Left cardiac atrium (tissue), 4 donors: ENCODE results near the gene FGFR1OP2. TPM values are rescaled to one million over a fixed set of nuclear protein-coding genes. Genes with fewer than 3 reads are reported as not detected.

Source experiments
- ATAC-seq, 2 donors: fragments of 200-7000 bp; cut with Tn5 transposase; one replicate each; pipeline ENCODE4 v1.9.1; 2020; ENCODE audit warnings: mild to moderate bottlenecking in 2 of 2, moderate library complexity in 2 of 2
- DNase-seq: peaks from one replicate; pipeline ENCODE4 v3.0.0-alpha.2; 2020
- intact Hi-C, 2 donors: fragments of 100-400 bp; cut with DNase I; formaldehyde crosslinking; loops; one replicate each; pipeline versions ENCODE4 v1.14.1 to v1.15.1; 2022 to 2023
- total RNA-seq, 2 donors: library from RNA; stranded (reverse); fragmentation: NEBNext Ultra II Directional; extraction: Animal tissue kit (Norgen Biotek cat#: 25700); gene quantifications; one replicate each; pipeline ENCODE4 v1.2.1, GENCODE V29; 2021
- donor health status: DM: no; HTN: yes; CAD: no.
- donor health status: DM: no; HTN: yes; CAD: no; lungs with severe emphysema.
- donor health status: DM: yes; HTN: yes; CAD: no.
- donor health status: Dilated cardiomyopathy.

Gene FGFR1OP2
- total RNA-seq, 2 donors from 2014 or later: 36.3 to 41.1 TPM

- no peak for ATAC-seq
These were observed 57.4 kb downstream of the FGFR1OP2 start for GRCh38 chr12:26995706-26996105.

DNA sequence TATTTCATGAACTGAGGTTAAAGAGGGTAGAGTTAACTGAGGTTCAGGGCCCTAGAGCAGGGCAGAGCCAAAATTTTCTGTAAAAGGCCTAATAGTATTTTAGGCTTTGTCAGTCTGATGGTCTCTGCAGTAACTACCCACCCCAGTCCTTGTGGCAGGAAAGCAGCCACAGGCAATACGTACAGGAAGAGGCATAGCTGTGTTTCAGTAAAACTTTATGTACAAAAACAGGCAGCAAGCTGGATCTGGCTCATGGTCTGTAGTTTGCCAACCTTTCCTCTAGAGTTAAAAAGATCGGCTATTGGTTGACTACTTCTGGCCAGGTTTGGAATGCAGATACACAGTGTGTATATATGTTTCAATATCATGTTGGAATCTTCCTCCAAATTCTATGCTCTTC lies 58.7 kb downstream of the FGFR1OP2 start:
- ATAC-seq: no peak
- no peak for DNase-seq
- intact Hi-C loops: no loop called here

More at GRCh38 chr12:26995706-26996105, 57.4 kb downstream of the FGFR1OP2 start:
- intact Hi-C loops: no loop called here
- no peak for DNase-seq

- DNase-seq: no peak
- ATAC-seq: no peak
- intact Hi-C loops: no loop called here
These were observed 62.7 kb downstream of the FGFR1OP2 start for GRCh38 chr12:27000961-27001360.

- DNase-seq: no peak
- ATAC-seq: no peak
- intact Hi-C loops: no loop called here
These were observed 63.4 kb downstream of the FGFR1OP2 start for GRCh38 chr12:27001663-27002062.

- DNase-seq (no peak), ATAC-seq (no peak)
- intact Hi-C loops: no loop called here
These were observed 63.9 kb downstream of the FGFR1OP2 start for GRCh38 chr12:27002141-27002540.

- no peak for ATAC-seq
- DNase-seq: no peak
- intact Hi-C loops: no loop called here
These were observed 65.4 kb downstream of the FGFR1OP2 start for GRCh38 chr12:27003421-27004381.

DNA sequence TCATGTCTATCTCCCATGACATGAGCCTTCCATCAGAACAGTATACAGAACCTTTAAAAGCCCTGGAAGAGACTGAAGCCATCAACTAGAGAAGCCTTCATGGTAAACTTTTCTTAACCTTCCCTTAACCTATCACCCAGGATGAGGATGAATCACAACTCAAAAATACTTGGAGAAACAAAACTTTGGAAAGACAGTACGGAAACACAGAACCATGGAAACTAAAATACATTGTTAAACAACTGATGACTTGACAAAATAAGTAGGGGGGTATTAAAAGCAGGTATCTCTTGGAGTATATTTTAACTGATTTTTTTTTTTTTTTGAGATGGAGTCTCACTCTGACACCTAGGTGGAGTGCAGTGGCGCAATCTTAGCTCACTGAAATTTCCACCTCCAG lies 67.2 kb downstream of the FGFR1OP2 start:
- DNase-seq (no peak), ATAC-seq (peak in 1 of 2 donors; percentile 58)
- intact Hi-C loops: no loop called here

DNA sequence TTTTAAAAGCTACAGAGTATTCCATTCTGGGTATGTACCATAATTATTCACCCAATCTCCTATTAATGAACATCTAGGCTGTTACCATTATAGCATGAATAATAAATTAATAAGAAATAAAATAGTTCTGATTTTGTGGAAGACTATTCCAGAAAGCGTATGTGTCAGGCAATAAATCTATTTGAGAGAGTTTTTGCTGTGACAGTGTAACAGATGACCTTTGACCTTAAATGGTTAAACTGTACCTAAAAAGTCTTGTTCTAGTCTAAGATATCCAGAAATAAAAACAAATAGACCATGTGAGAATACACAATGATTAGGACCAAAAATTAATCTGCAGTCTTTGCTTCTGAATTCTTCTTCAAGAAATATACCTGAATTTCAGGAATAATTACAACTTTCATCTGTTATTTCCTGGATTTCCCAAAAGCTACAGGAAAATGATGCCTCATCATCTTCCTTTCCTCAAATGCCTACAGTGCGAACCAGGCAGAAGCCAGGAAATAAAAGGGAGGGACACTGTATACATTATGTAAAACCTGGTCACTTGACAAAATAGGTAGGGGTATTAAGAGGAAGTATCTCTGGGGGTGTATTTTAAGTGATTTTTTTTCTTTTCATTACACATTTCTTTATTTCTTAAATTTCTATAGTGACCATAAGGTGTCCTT lies 68.7 kb downstream of the FGFR1OP2 start:
- intact Hi-C loops: no loop called here
- ATAC-seq: no peak
- DNase-seq: no peak

- intact Hi-C loops: no loop called here
- ATAC-seq: no peak
These were observed 69.8 kb downstream of the FGFR1OP2 start for GRCh38 chr12:27008081-27008480.

DNA sequence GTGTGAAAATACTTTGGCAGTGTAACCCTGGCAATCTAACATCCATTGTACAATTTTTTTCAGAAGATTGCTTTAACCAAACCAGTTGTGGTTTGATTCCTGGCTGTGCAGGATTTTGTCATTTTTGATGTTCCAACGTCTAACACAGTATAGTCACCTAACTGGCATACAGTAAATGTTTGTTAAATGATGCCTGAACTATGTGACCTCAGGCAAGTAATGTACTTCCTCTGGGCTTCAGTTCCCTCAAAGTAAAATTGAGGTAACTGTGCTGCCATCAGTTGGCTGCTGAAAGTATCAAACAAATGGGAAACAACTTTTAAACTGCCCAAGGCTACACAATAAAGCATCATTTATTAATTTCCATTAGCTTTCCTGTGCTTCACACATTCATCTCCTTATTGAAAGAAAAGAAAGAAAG lies 71.6 kb downstream of the FGFR1OP2 start:
- DNase-seq: no peak
- intact Hi-C loops: loop anchor here in 1 of 2 donors (5.0 kb wide), 1 partner anchor 63 kb away; no protein-coding TSS in a partner anchor
- no peak for ATAC-seq

More at GRCh38 chr12:27008081-27008480, 69.8 kb downstream of the FGFR1OP2 start:
- DNase-seq: no peak

- no peak for ATAC-seq
- intact Hi-C loops: loop anchor here in 1 of 2 donors (5.0 kb wide), 1 partner anchor 65 kb away; no protein-coding TSS in a partner anchor
- no peak for DNase-seq
These were observed 74.1 kb downstream of the FGFR1OP2 start for GRCh38 chr12:27012239-27012981.

- DNase-seq (no peak), ATAC-seq (no peak)
- intact Hi-C loops: loop anchor here in 1 of 2 donors (5.0 kb wide), 1 partner anchor 66 kb away; no protein-coding TSS in a partner anchor
These were observed 74.6 kb downstream of the FGFR1OP2 start for GRCh38 chr12:27012982-27013255.

GRCh38 chr12:27013611-27014084 lies 75.4 kb downstream of the FGFR1OP2 start:
- intact Hi-C loops: loop anchor here in 1 of 2 donors (5.0 kb wide), 1 partner anchor 66 kb away; no protein-coding TSS in a partner anchor
- no peak for DNase-seq
- ATAC-seq: peak; percentile 38 to 45

GRCh38 chr12:27014085-27014858 lies 76.0 kb downstream of the FGFR1OP2 start, which contains the start of gene TM7SF3:
Gene TM7SF3, minus strand, starts transcription at chr12:27014384. Its CDS starts 216 bp downstream, at chr12:27014168.
- peak; percentile 93 for DNase-seq
- intact Hi-C loops: loop anchor here in 1 of 2 donors (5.0 kb wide), 1 partner anchor 67 kb away; no protein-coding TSS in a partner anchor

DNA sequence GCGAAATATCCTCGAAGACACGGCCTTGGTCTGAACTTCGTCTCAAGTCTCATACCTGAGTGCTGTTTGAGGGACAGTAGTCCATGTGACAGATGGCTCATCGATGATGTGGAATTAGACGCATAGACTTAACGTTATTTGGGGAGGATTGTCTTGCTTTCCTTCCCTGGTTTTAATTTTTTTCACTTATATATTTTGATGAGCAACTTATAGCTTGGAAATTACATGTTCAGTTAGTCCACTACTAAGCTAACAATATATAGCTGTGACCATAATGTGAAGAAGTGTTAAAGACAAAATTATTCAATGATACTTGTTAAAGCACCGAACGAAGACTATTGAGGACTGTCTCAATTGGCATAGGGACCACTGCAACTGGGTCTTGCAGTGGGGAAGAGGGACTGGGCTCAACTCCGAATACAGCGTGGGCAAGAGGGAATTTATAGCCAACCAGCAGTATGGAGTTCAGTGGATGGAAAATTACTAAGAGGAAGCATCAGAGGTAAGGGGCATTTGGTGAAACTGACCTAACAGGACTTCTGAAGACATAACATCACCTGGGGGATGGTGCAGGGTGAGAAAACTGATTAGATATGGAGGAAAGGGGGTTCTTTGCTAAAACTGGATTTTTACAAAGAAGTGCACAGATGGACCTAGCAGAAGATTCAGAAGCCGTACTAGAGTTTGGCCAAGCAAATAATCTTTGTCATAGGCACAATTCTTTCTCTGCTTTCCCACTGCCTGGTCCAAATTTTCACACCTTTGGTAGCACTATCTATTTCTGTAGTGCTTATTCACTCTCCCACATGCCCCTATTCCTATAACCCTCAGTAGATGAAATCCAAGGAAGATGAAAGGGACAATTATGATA lies 76.8 kb downstream of the FGFR1OP2 start:
- DNase-seq (no peak), ATAC-seq (no peak)
- intact Hi-C loops: loop anchor here in 1 of 2 donors (5.0 kb wide), 2 partner anchors 68 to 282 kb away; no protein-coding TSS in a partner anchor

More at GRCh38 chr12:27014085-27014858, 76.0 kb downstream of the FGFR1OP2 start, which contains the start of gene TM7SF3:
- ATAC-seq: peak; percentile 95 to 96

- ATAC-seq (no peak), DNase-seq (no peak)
- intact Hi-C loops: loop anchor here in 1 of 2 donors (5.0 kb wide), 1 partner anchor 282 kb away; no protein-coding TSS in a partner anchor
These were observed 77.4 kb downstream of the FGFR1OP2 start for GRCh38 chr12:27015730-27016076.
